Suprapubic skin (tissue), 4 donors: ENCODE measurements around the gene CDK5RAP3. TPM values are rescaled to one million over a fixed set of nuclear protein-coding genes. Genes with fewer than 3 reads are reported as not detected.

Source experiments
- DNase-seq, 2 donors: peaks; one replicate each; pipeline ENCODE4 v3.0.0-alpha.2; 2019; ENCODE audit warnings: low spot score in 2 of 2
- H3K27ac ChIP-seq: fragments of 200-600 bp; sonication (generic); one replicate; pipeline ENCODE4 v1.5.1; 2019
- H3K27me3 ChIP-seq: fragments of 200-600 bp; sonication (generic); one replicate; pipeline ENCODE4 v1.5.1; 2019
- H3K36me3 ChIP-seq: fragments of 200-600 bp; sonication (generic); one replicate; pipeline ENCODE4 v1.5.1; 2019
- H3K4me1 ChIP-seq: fragments of 200-600 bp; sonication (generic); one replicate; pipeline ENCODE4 v1.5.1; 2019
- H3K4me3 ChIP-seq: fragments of 200-600 bp; sonication (generic); one replicate; pipeline ENCODE4 v1.5.1; 2019; ENCODE audit warnings: mild to moderate bottlenecking
- H3K9me3 ChIP-seq: fragments of 200-600 bp; sonication (generic); one replicate; pipeline ENCODE4 v1.5.1; 2019
- EP300 ChIP-seq: sonication (generic); formaldehyde crosslinking; IDR thresholded peaks from one replicate; pipeline ENCODE4 v1.6.1; 2017; ENCODE audit warnings: antibody characterized with exemption
- POLR2A ChIP-seq, 2 donors: fragments of 450-650 bp; IDR thresholded peaks; one replicate each; pipeline ENCODE4 v1.6.1; 2017; ENCODE audit warnings: antibody characterized with exemption in 2 of 2, mild to moderate bottlenecking in 2 of 2, moderate library complexity in 2 of 2
- POLR2AphosphoS5 ChIP-seq, 3 donors: sonication (generic); formaldehyde crosslinking; IDR thresholded peaks; one replicate each; pipeline ENCODE4 v1.6.1; 2017; ENCODE audit warnings: antibody characterized with exemption in 3 of 3
- WGBS: methylation state at CpG from one replicate; pipeline ENCODE4 v1.1.5; 2018; 5-methylcytosine and 5-hydroxymethylcytosine counted together
- total RNA-seq, 4 donors: library from RNA; depleted of rRNA; stranded (reverse); fragments of >200 nt; gene quantifications; one replicate each; pipeline ENCODE4 v1.1.0, GENCODE V29; 2016
- TF ChIP-seq, protein P1 (sequence below), 2 donors: fragments of 200-600 bp in 1 of 2; fragments of 450-650 bp in 1 of 2; sonication (generic) in 1 of 2; IDR thresholded peaks; one replicate each; pipeline ENCODE4 v1.5.1; 2016 to 2019; ENCODE audit warnings: antibody characterized with exemption in 2 of 2, mild to moderate bottlenecking in 1 of 2, moderate library complexity in 1 of 2

The CDK5RAP3 gene
- total RNA-seq, 4 donors from 2014 or later = 100 to 296 (median 142) TPM

DNA sequence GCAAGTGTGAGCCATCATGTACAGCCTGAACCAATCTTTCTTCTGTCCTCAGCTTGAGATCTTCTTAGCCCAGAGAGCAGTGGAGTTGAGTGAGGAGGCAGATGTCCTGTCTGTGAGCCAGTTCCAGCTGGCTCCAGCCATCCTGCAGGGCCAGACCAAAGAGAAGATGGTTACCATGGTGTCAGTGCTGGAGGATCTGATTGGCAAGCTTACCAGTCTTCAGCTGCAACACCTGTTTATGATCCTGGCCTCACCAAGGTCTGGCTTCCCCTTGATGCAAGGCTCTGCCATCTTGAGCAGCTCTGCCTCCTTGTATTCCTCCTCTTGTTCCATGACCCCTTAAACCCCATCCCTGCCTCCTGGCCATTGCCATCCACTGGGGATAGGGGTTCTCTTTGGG, 9.6 kb downstream of the CDK5RAP3 start:
- Histone ChIP-seq H3K9me3 (no peaks in the 10 kb centered on the region), H3K27ac (no peak overlapping the region), H3K4me1 (peaks cover 7% of the 10 kb centered on the region), H3K27me3 (no peaks in the 10 kb centered on the region), H3K36me3 (peaks cover 78% of the 10 kb centered on the region), H3K4me3 (no peak overlapping the region)
- DNase-seq = no peak
- TF ChIP-seq POLR2A (IDR thresholded peaks at IDR 0.05) = no peak
- no peak for TF ChIP-seq EP300
- TF ChIP-seq POLR2AphosphoS5 (IDR thresholded peaks at IDR 0.05) = no peak
- TF ChIP-seq, protein P1, sequence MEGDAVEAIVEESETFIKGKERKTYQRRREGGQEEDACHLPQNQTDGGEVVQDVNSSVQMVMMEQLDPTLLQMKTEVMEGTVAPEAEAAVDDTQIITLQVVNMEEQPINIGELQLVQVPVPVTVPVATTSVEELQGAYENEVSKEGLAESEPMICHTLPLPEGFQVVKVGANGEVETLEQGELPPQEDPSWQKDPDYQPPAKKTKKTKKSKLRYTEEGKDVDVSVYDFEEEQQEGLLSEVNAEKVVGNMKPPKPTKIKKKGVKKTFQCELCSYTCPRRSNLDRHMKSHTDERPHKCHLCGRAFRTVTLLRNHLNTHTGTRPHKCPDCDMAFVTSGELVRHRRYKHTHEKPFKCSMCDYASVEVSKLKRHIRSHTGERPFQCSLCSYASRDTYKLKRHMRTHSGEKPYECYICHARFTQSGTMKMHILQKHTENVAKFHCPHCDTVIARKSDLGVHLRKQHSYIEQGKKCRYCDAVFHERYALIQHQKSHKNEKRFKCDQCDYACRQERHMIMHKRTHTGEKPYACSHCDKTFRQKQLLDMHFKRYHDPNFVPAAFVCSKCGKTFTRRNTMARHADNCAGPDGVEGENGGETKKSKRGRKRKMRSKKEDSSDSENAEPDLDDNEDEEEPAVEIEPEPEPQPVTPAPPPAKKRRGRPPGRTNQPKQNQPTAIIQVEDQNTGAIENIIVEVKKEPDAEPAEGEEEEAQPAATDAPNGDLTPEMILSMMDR (IDR thresholded peaks at IDR 0.05) = no peak

DNA sequence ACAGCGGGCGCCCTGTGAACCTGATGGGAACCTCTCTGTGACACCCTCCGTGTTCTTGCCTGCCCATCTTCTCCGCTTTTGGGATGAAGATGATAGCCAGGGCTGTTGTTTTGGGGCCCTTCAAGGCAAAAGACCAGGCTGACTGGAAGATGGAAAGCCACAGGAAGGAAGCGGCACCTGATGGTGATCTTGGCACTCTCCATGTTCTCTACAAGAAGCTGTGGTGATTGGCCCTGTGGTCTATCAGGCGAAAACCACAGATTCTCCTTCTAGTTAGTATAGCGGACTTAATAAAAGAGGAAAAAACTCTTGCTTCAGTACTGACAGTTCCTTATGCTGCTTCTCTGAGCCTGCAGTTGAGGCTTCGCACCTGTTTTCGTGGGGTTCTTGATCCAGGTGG, 10.5 kb downstream of the CDK5RAP3 start:
- no peak for DNase-seq
- 93% methylated on average over 9 of the region's 9 CpGs for WGBS
- Histone ChIP-seq H3K36me3 (peaks cover 69% of the 10 kb centered on the region), H3K4me3 (no peak overlapping the region), H3K27me3 (no peaks in the 10 kb centered on the region), H3K27ac (no peak overlapping the region), H3K9me3 (no peaks in the 10 kb centered on the region), H3K4me1 (peaks cover 7% of the 10 kb centered on the region)
- TF ChIP-seq, protein P1 (IDR thresholded peaks at IDR 0.05) = no peak
- TF ChIP-seq POLR2AphosphoS5 (IDR thresholded peaks at IDR 0.05) (no peak), EP300 (no peak), POLR2A (IDR thresholded peaks at IDR 0.05) (no peak)

DNA sequence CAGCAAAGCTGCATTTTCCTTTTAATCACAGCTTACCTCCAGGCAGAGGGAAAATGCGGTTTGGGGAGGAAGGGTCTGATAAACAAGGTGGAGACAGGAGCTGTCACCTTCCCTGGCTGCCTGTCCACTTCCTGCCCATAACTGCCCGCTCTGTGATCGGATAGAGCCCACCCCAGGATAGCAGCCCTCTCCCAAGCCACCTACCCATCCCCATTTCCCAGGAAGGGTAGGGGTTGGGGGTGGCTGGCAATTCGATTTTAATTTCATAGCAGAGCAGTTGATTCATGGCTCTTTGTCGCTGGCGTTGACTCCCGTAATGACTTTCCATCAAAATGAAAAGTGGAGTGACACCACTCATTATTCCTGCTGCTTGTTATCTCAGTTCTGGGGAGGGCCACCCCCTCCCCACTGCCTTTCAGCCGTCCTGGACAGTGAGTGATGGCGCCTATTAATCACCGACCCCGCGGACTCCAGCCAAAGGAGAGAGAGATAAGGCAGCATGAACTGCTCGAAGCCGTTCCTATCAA, 11.2 kb downstream of the CDK5RAP3 start:
- Histone ChIP-seq H3K9me3 (no peaks in the 10 kb centered on the region), H3K27me3 (no peaks in the 10 kb centered on the region), H3K27ac (no peak overlapping the region), H3K36me3 (peaks cover 62% of the 10 kb centered on the region), H3K4me3 (no peak overlapping the region), H3K4me1 (peaks cover 7% of the 10 kb centered on the region)
- WGBS = 73% methylated on average over 13 of the region's 14 CpGs
- no peak for DNase-seq
- TF ChIP-seq, protein P1 (IDR thresholded peaks at IDR 0.05) = no peak
- no peak for TF ChIP-seq POLR2A (IDR thresholded peaks at IDR 0.05)
- no peak for TF ChIP-seq EP300
- TF ChIP-seq POLR2AphosphoS5 (IDR thresholded peaks at IDR 0.05) = no peak

DNA sequence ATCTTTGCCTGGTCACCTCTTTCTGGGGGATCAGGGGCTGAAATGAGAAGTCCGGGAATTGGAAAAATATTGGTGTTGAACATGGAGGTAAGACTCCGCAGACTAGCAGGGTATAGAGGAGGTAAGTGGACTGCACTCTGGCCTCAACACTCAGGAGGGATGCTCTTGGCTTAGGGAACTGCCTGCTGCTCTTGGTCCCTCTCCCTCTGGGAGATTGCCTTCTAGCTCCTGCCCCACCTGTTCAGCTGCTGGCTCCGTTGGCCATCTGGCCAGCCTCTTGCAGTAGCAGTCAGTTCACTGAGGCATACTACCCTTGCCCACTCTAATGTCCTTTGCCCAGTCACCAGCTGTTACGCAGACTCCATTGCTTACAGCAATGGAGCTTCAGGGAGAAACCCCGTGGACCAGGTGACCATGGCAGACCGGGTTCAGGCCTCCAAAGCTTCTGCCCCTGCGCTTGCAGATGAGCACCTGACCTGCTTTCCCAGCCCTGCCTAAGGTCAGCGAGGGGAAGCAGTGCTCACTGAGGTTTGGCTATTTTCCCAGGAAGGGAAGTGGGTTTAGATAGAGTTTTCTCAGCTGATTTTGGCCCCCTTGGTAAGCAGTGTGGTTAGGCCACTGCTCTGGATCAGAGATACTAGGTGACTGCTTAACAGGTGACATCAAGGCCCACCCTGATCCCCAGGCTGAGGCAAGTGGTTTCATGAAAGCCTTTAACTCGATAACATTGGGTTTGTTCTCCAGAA, 11.9 kb downstream of the CDK5RAP3 start:
- no peak for TF ChIP-seq EP300
- TF ChIP-seq POLR2AphosphoS5 (IDR thresholded peaks at IDR 0.05) = no peak
- no peak for TF ChIP-seq POLR2A (IDR thresholded peaks at IDR 0.05)
- TF ChIP-seq, protein P1 (IDR thresholded peaks at IDR 0.05) = no peak
- WGBS = 81% methylated on average over 4 of the region's 9 CpGs
- H3K4me1 ChIP-seq = peaks cover 11% of the 10 kb centered on the region
- DNase-seq = no peak
- H3K9me3 ChIP-seq = no peaks in the 10 kb centered on the region
- H3K36me3 ChIP-seq = peaks cover 55% of the 10 kb centered on the region
- no peak overlapping the region for H3K4me3 ChIP-seq
- no peaks in the 10 kb centered on the region for H3K27me3 ChIP-seq
- H3K27ac ChIP-seq = no peak overlapping the region

DNA sequence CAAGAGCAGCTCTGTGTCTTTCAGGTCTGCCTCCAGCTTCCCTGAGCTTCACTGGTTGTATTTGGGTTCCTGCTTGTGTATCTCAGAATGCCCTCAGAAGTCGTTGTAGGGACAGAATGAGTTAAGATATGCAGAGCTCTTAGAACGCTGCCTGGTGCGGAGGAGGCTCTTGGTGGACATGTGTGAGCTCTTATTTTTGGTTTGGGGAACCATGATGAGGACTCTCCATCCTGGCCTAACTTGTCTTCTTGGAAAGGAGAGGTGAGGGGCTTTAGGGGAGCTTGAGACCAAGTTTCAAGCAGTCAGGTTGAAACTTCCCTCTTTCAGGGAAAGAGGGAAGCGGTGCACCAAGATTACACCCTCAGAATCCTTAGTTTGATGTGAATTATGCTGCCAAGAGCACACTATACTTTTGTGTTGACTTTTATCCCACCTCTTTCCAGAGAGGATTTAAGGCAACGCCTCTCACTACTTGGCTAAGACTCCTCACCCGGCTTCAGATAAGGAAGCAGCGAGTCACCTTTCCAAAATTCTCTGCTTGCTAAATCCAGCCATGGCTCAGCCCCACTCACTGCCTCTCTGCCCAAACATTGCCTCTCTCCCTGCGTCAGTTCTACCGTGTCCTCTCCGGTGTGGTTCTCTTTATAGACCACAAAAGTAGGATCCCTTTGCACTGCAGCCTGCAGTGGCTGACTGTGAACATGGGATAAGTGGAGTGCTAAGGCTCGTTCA, 12.7 kb downstream of the CDK5RAP3 start:
- Histone ChIP-seq H3K4me3 (no peak overlapping the region), H3K36me3 (peaks cover 47% of the 10 kb centered on the region), H3K9me3 (no peaks in the 10 kb centered on the region), H3K27me3 (no peaks in the 10 kb centered on the region), H3K4me1 (peaks cover 13% of the 10 kb centered on the region), H3K27ac (no peak overlapping the region)
- WGBS = 74% methylated on average over 11 of the region's 11 CpGs
- DNase-seq = no peak
- TF ChIP-seq EP300 (no peak), POLR2AphosphoS5 (IDR thresholded peaks at IDR 0.05) (no peak), POLR2A (IDR thresholded peaks at IDR 0.05) (no peak)
- TF ChIP-seq, protein P1 (IDR thresholded peaks at IDR 0.05) = no peak
